Activated naive CD8-positive, alpha-beta T cell treated with anti-CD3 and anti-CD28 coated beads for 36 hours (primary cell): ENCODE results near the gene HIF3A. TPM values are rescaled to one million over a fixed set of nuclear protein-coding genes. Genes with fewer than 3 reads are reported as not detected.

Experiments used
- DNase-seq: peaks from one replicate; pipeline ENCODE4 v3.0.0; 2021
- H3K27ac Mint-ChIP-seq: one replicate; pipeline ENCODE4 v1.8.0; 2022; ENCODE audit warnings: mild to moderate bottlenecking, moderate library complexity, mixed read lengths
- H3K27me3 Mint-ChIP-seq: one replicate; pipeline ENCODE4 v1.8.0; 2022; ENCODE audit warnings: mild to moderate bottlenecking, mixed read lengths
- H3K36me3 Mint-ChIP-seq: one replicate; pipeline ENCODE4 v1.8.0; 2021; ENCODE audit warnings: mild to moderate bottlenecking, mixed read lengths
- H3K4me1 Mint-ChIP-seq: one replicate; pipeline ENCODE4 v1.8.0; 2021; ENCODE audit warnings: mixed read lengths
- H3K4me3 Mint-ChIP-seq: one replicate; pipeline ENCODE4 v1.8.0; 2022; ENCODE audit warnings: mild to moderate bottlenecking, moderate library complexity, mixed read lengths
- H3K9me3 Mint-ChIP-seq: one replicate; pipeline ENCODE4 v1.8.0; 2022; ENCODE audit warnings: mixed read lengths
- total RNA-seq, 2 experiments: library from RNA; stranded (reverse); gene quantifications; one replicate each; pipeline ENCODE4 v1.2.3, GENCODE V29; 2021

Gene HIF3A
- total RNA-seq, 2 experiments from 2014 or later: not detected

DNA sequence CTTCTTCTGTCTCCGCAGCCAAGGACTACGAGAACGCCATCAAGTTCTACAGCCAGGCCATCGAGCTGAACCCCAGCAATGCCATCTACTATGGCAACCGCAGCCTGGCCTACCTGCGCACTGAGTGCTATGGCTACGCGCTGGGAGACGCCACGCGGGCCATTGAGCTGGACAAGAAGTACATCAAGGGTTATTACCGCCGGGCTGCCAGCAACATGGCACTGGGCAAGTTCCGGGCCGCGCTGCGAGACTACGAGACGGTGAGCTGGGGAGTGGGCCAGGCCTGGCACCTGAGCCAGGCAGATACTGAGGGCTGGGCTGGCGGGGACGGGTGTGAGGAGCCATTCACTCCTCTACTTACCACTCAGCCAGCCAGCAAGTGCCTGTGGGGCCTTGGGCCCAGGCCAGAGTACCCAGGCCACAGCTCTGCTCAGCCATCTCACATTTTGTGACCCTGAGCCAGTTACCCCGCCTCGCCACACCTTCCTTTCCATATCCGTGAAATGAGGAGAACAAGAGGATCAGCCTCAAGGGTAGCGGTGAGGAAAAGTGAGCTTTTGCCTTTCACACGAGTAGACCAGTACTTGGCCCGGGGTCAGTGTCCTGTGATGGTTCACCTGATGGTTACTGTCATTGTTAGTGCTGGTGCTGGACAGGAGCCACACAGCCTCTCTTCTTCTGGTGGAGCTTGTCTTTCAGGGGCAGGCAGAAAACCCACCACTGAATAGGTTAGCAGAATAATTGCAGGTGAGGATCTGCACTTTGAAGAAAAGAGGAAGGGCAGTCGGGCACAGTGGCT lies 57.1 kb downstream of the HIF3A start:
- peaks cover 48% of the 10 kb centered on the region for H3K4me1 Mint-ChIP-seq
- H3K27ac Mint-ChIP-seq: no peak overlapping the region
- H3K9me3 Mint-ChIP-seq: no peaks in the 10 kb centered on the region
- peaks cover 44% of the 10 kb centered on the region for H3K36me3 Mint-ChIP-seq
- no peak for DNase-seq
- no peaks in the 10 kb centered on the region for H3K27me3 Mint-ChIP-seq
- no peak overlapping the region for H3K4me3 Mint-ChIP-seq

GRCh38 chr19:46355234-46356148 lies 58.6 kb downstream of the HIF3A start:
- H3K36me3 Mint-ChIP-seq: peaks cover 31% of the 10 kb centered on the region
- H3K27me3 Mint-ChIP-seq: no peaks in the 10 kb centered on the region
- H3K27ac Mint-ChIP-seq: peak overlapping the region; percentile 51
- H3K4me1 Mint-ChIP-seq: peaks cover 41% of the 10 kb centered on the region
- H3K4me3 Mint-ChIP-seq: no peak overlapping the region
- DNase-seq: peak; percentile 40
- H3K9me3 Mint-ChIP-seq: no peaks in the 10 kb centered on the region

GRCh38 chr19:46356149-46357055 lies 59.6 kb downstream of the HIF3A start:
- Mint-ChIP-seq H3K4me1 (peaks cover 39% of the 10 kb centered on the region), H3K4me3 (no peak overlapping the region), H3K27ac (no peak overlapping the region), H3K36me3 (peaks cover 30% of the 10 kb centered on the region), H3K27me3 (no peaks in the 10 kb centered on the region), H3K9me3 (no peaks in the 10 kb centered on the region)
- no peak for DNase-seq

DNA sequence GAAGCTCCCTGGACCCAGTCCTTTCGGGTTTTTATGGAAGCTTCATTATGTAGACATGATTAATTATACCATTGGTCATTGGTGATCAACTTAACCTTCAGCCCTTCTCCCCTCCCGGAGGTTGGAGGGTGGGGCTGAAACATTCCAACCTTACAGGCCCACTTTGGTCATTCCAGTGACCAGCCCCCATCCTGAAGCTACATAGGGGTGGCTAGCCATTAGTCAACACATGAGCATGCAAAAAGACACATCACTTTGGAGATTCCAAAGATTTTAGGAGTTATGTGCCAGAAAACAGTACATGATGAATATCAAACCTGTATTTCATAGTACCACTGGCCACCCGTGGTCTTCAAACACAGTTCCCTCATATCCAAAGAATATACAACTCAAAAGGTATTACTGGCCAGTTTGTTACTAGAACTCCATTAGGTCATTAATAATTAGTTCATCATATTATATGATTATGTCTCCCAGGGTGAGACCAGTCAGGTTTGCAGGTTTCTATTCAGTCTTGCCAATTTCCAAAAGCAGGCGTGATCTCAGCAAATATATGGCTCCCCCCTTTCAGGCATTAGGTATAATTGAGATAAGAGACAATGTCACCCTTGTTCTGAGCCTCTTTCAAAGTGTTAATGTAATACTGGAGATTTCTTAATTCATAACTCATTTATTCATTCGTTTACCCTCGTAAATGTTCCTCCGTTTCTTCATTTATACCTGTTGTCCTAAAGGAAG lies 61.2 kb downstream of the HIF3A start:
- no peak for DNase-seq
- Mint-ChIP-seq H3K27me3 (no peaks in the 10 kb centered on the region), H3K4me1 (peaks cover 43% of the 10 kb centered on the region), H3K27ac (no peak overlapping the region), H3K4me3 (no peak overlapping the region), H3K9me3 (no peaks in the 10 kb centered on the region), H3K36me3 (peaks cover 29% of the 10 kb centered on the region)

- Mint-ChIP-seq H3K9me3 (no peaks in the 10 kb centered on the region), H3K27me3 (no peaks in the 10 kb centered on the region), H3K36me3 (peaks cover 23% of the 10 kb centered on the region), H3K4me1 (peaks cover 36% of the 10 kb centered on the region), H3K27ac (peak overlapping the region; percentile 47), H3K4me3 (no peak overlapping the region)
- no peak for DNase-seq
Measured at GRCh38 chr19:46361915-46362314, 65.1 kb downstream of the HIF3A start.

DNA sequence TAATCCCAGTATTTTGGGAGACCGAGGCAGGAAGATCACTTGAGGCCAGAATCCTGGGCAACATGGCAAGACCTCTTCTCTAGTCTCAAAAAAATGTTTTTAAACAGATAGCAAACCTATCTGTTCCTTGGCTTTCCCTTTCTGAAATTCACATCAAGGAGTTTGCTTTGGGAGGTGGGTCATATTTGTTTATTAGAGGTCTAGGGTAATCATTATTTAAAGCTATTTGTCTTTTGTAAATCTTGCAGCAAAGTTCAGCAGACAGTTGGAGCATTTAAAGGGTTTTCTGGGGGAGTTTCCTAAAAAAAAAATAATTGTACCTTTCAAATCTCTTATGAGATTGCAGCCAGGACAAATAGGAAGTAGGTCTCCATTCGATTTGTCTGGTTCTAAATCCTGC lies 67.5 kb downstream of the HIF3A start:
- Mint-ChIP-seq H3K9me3 (no peaks in the 10 kb centered on the region), H3K27ac (no peak overlapping the region), H3K4me1 (peaks cover 29% of the 10 kb centered on the region), H3K36me3 (peaks cover 16% of the 10 kb centered on the region), H3K27me3 (no peaks in the 10 kb centered on the region), H3K4me3 (no peak overlapping the region)
- DNase-seq: no peak

DNA sequence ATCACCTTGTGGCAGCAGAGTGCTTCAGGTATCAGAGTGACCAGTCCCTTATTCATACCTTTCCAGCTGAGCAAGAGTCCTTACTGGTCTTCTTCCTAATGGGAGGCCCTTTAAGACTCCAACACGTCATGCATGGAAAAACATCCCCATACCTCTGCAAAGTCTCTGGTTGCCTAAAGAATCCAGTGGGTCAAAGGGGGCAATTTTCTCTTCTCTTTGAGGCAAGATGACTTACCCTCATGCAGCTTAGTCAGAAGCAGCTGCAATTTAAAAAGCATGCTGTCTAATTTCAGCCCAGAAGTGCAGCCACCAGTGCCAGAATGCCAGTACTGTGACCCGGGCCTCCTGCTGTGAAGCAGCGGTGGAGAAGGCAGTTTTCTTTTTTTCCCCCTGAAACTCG lies 68.7 kb downstream of the HIF3A start:
- Mint-ChIP-seq H3K4me1 (peaks cover 24% of the 10 kb centered on the region), H3K27ac (no peak overlapping the region)

GRCh38 chr19:46366620-46367292 lies 69.9 kb downstream of the HIF3A start:
- no peak for DNase-seq
- Mint-ChIP-seq H3K27me3 (no peaks in the 10 kb centered on the region), H3K27ac (no peak overlapping the region), H3K36me3 (peaks cover 10% of the 10 kb centered on the region), H3K4me1 (peaks cover 28% of the 10 kb centered on the region), H3K4me3 (no peak overlapping the region), H3K9me3 (no peaks in the 10 kb centered on the region)

More for the DNA sequence above, 68.7 kb downstream of the HIF3A start:
- H3K27me3 Mint-ChIP-seq: no peaks in the 10 kb centered on the region
- peaks cover 15% of the 10 kb centered on the region for H3K36me3 Mint-ChIP-seq
- H3K4me3 Mint-ChIP-seq: no peak overlapping the region
- H3K9me3 Mint-ChIP-seq: no peaks in the 10 kb centered on the region
- no peak for DNase-seq

DNA sequence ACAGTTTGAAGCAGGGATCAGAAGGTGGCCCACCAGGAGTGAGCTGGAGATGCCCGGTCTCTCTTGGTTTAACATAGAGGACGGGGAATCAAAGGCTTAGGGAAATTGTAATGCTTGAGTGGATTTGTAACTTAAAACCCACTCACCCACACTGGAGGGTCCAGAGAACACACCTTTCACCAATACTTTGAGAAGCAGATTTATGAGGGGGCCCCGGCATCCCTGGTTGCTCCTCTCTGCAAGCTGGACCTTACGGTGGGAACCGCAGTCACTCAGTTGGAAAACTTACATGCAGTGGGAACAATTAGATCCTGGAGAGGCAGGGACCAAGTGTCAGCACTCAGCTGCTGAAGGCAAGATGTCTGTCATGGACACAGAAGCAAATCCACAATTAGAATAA lies 70.6 kb downstream of the HIF3A start:
- H3K9me3 Mint-ChIP-seq: no peaks in the 10 kb centered on the region
- no peak overlapping the region for H3K27ac Mint-ChIP-seq
- no peak for DNase-seq
- H3K4me1 Mint-ChIP-seq: peaks cover 25% of the 10 kb centered on the region
- no peaks in the 10 kb centered on the region for H3K27me3 Mint-ChIP-seq
- peaks cover 8% of the 10 kb centered on the region for H3K36me3 Mint-ChIP-seq
- no peak overlapping the region for H3K4me3 Mint-ChIP-seq

GRCh38 chr19:46368116-46368515 lies 71.3 kb downstream of the HIF3A start:
- no peaks in the 10 kb centered on the region for H3K9me3 Mint-ChIP-seq
- peaks cover 8% of the 10 kb centered on the region for H3K36me3 Mint-ChIP-seq
- H3K4me3 Mint-ChIP-seq: no peak overlapping the region

DNA sequence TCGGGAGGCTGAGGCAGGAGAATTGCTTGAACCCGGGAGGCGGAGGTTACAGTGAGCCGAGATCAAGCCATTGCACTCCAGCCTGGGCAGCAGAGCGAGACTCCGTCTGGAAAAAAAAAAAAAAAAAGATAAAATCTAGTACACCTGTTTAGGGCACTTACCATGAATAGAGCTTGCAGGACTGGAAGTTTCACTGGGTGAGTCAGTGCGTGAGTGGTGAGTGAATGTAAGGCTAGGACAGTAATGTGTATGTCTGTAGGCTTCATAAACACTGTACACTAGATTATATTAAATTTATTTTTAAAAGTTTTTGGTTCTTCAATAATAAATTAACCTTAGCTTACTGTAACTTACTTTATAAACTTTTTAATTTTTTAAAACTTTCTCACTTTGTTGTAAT lies 73.0 kb downstream of the HIF3A start:
- Mint-ChIP-seq H3K27ac (no peak overlapping the region), H3K36me3 (no peaks in the 10 kb centered on the region), H3K4me1 (peaks cover 20% of the 10 kb centered on the region), H3K27me3 (no peaks in the 10 kb centered on the region), H3K9me3 (no peaks in the 10 kb centered on the region), H3K4me3 (no peak overlapping the region)
- no peak for DNase-seq

More at GRCh38 chr19:46368116-46368515, 71.3 kb downstream of the HIF3A start:
- H3K27me3 Mint-ChIP-seq: no peaks in the 10 kb centered on the region
- no peak overlapping the region for H3K27ac Mint-ChIP-seq
- no peak for DNase-seq
- peaks cover 25% of the 10 kb centered on the region for H3K4me1 Mint-ChIP-seq

DNA sequence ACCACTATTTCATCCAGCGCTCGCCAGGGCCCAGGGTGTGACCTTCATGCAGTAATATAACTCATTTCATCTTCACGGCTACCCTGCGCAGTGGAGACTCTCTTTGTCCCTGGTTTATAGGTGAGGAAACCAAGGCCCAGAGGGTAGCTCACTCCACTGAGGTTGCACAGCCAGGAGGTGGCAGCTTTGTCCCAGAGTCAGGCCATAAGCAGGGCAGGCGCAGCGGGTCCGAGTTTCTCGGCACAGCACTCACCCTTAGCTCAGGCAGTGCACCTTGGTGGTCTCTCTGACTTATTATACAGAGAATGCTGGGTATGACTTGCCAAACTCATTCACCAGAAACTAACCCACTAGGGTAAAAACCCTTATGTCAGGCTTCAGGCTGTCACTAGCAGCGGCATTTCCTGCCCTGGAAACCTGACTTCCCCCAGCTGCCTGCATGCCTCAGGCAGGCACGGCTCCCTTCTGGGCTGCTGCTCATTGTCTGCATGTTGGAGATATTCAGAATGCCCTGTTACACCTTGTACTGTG lies 74.6 kb downstream of the HIF3A start:
- Mint-ChIP-seq H3K36me3 (peaks cover 2% of the 10 kb centered on the region), H3K27me3 (no peaks in the 10 kb centered on the region), H3K4me3 (no peak overlapping the region), H3K27ac (no peak overlapping the region), H3K4me1 (peaks cover 19% of the 10 kb centered on the region), H3K9me3 (no peaks in the 10 kb centered on the region)
- DNase-seq: no peak

GRCh38 chr19:46372901-46373490 lies 76.2 kb downstream of the HIF3A start:
- H3K4me1 Mint-ChIP-seq: peaks cover 19% of the 10 kb centered on the region
- DNase-seq: no peak
- H3K4me3 Mint-ChIP-seq: no peak overlapping the region
- H3K27me3 Mint-ChIP-seq: no peaks in the 10 kb centered on the region
- no peaks in the 10 kb centered on the region for H3K9me3 Mint-ChIP-seq
- H3K27ac Mint-ChIP-seq: no peak overlapping the region
- peaks cover 13% of the 10 kb centered on the region for H3K36me3 Mint-ChIP-seq
